Measurements from ENCODE around the gene SLC4A3.
A peak's percentile ranks its signal among the peaks of the same experiment; 100 is the strongest.

The SLC4A3 gene

DNA sequence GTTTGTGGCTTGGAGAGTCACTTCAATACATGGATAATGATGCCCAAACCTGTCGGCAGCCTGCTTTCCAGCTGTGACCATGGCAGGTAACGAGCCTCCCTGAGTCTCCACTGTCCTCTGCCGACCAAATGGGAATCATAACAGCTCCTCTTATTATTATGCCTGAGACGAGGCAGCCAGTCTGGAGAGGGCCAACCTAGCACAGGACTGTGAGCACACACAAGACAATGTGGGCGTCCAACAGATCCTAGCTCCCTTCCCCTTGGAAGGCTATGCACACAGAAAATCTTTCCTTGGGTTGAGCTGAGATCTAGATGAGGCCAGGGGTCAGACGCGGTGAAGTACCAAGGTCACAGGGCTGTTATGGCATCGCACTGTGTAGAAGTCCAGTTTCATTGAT is 890 bp upstream of the SLC4A3 start:
- Histone ChIP-seq H2BK15ac (ENCODE audit: low read depth, poor library complexity, severe bottlenecking) (no peak overlapping the region), H2BK5ac (ENCODE audit: low read depth, low read length, poor library complexity, severe bottlenecking) (no peak overlapping the region), H3K23ac (ENCODE audit: low read length in 2 of 2) (no peak overlapping the region), H3K9ac (ENCODE audit: low read length) (no peak overlapping the region), H4K8ac (ENCODE audit: low read length) (no peak overlapping the region), H3K4me3 (ENCODE audit: insufficient read depth in 1 of 2, low read depth in 1 of 2, low read length in 2 of 2) (no peak overlapping the region), H3K4ac (ENCODE audit: low read depth in 1 of 2, low read length in 2 of 2) (no peak overlapping the region), H3K9me3 (ENCODE audit: control insufficient read depth, low read length) (no peaks in the 10 kb centered on the region), H3K18ac (ENCODE audit: low read depth in 1 of 2, low read length in 2 of 2) (no peak overlapping the region), H2BK12ac (ENCODE audit: low read length in 2 of 2) (no peak overlapping the region), H4K91ac (ENCODE audit: low read length) (no peak overlapping the region), H2AFZ (ENCODE audit: low read depth, low read length) (no peak overlapping the region), H3K79me1 (replicated peaks; ENCODE audit: low read length, poor library complexity, severe bottlenecking) (no peaks in the 10 kb centered on the region), H3K4me1 (ENCODE audit: control insufficient read depth, insufficient read depth, low read depth, low read length) (peaks cover 18% of the 10 kb centered on the region), H3K14ac (ENCODE audit: low read length in 2 of 2) (no peak overlapping the region), H3K4me2 (ENCODE audit: low read length, poor library complexity, severe bottlenecking) (no peak overlapping the region), H3K27me3 (ENCODE audit: control insufficient read depth in 1 of 2, insufficient read depth in 1 of 2, low read length in 2 of 2) (peaks cover 15 to 26% of the 10 kb centered on the region in 2 experiments), H3K27ac (ENCODE audit: low read length, poor library complexity, severe bottlenecking) (no peak overlapping the region), H2BK120ac (ENCODE audit: low read depth, low read length) (no peak overlapping the region), H2AK5ac (ENCODE audit: low read length, severe bottlenecking) (no peak overlapping the region), H3K36me3 (ENCODE audit: control insufficient read depth in 1 of 2, insufficient read depth in 2 of 2, low read depth in 1 of 2, low read length in 2 of 2) (peaks cover 0 to 23% of the 10 kb centered on the region in 2 experiments)
- 81% methylated on average over 8 of the region's 8 CpGs for WGBS
- no peak for DNase-seq

DNA sequence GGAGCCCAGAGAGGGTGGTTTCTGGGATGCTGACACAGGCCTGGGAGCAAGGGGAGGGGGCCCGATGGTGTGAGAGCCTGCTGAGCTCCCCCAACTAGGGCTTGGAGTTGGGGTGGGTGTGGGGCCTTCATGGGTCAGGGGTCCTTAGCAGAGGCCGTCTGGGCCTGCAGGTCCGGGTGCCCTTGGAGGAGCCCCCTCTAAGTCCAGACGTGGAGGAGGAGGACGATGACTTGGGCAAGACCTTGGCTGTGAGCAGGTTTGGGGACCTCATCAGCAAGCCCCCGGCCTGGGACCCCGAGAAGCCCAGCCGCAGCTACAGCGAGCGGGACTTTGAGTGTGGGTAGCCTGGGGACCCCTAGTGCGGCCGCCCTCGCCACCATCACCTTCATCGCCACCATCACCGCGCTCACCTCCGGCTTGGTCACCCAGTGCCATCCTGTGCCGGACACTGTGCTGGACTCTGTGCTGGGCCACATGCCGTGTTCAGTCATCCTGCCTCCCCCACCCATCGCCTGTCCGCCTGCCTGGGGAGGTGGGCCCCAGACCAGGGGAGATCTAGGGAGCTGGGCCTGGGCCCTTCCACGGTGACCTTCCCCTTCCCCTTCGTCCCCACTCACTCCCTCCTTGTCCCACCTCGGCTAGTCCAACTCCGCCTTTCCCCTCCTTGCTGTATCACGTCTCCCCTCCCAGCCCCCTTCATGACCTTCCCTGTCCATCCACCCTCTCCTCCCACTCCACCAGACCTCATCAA is 980 bp downstream of the SLC4A3 start:
- no peak overlapping the region for H2AK5ac ChIP-seq (ENCODE audit: low read length, severe bottlenecking)
- H3K27me3 ChIP-seq (ENCODE audit: control insufficient read depth in 1 of 2, insufficient read depth in 1 of 2, low read length in 2 of 2), result peaks cover 4 to 16% of the 10 kb centered on the region in 2 experiments
- H3K4ac ChIP-seq (ENCODE audit: low read depth in 1 of 2, low read length in 2 of 2), result no peak overlapping the region
- H2AFZ ChIP-seq (ENCODE audit: low read depth, low read length), result no peak overlapping the region
- no peaks in the 10 kb centered on the region for H3K9me3 ChIP-seq (ENCODE audit: control insufficient read depth, low read length)
- no peak for DNase-seq
- no peaks in the 10 kb centered on the region for H3K79me1 ChIP-seq (replicated peaks; ENCODE audit: low read length, poor library complexity, severe bottlenecking)
- H3K36me3 ChIP-seq (ENCODE audit: control insufficient read depth in 1 of 2, insufficient read depth in 2 of 2, low read depth in 1 of 2, low read length in 2 of 2), result peaks cover 15 to 42% of the 10 kb centered on the region in 2 experiments
- WGBS, result 91% methylated on average over 26 of the region's 26 CpGs
- H3K4me1 ChIP-seq (ENCODE audit: control insufficient read depth, insufficient read depth, low read depth, low read length), result peaks cover 18% of the 10 kb centered on the region
- peak overlapping the region in 1 of 2 experiments; percentile 35 for H3K23ac ChIP-seq (ENCODE audit: low read length in 2 of 2)
- no peak overlapping the region for H2BK12ac ChIP-seq (ENCODE audit: low read length in 2 of 2)
- H2BK15ac ChIP-seq (ENCODE audit: low read depth, poor library complexity, severe bottlenecking), result no peak overlapping the region
- H3K9ac ChIP-seq (ENCODE audit: low read length), result peak overlapping the region; percentile 62
- no peak overlapping the region for H2BK120ac ChIP-seq (ENCODE audit: low read depth, low read length)
- H3K4me3 ChIP-seq (ENCODE audit: insufficient read depth in 1 of 2, low read depth in 1 of 2, low read length in 2 of 2), result peak overlapping the region in 1 of 2 experiments; percentile 67
- no peak overlapping the region for H4K91ac ChIP-seq (ENCODE audit: low read length)
- H3K4me2 ChIP-seq (ENCODE audit: low read length, poor library complexity, severe bottlenecking), result peak overlapping the region; percentile 87
- no peak overlapping the region for H3K14ac ChIP-seq (ENCODE audit: low read length in 2 of 2)
- no peak overlapping the region for H3K18ac ChIP-seq (ENCODE audit: low read depth in 1 of 2, low read length in 2 of 2)
- H4K8ac ChIP-seq (ENCODE audit: low read length), result no peak overlapping the region
- no peak overlapping the region for H2BK5ac ChIP-seq (ENCODE audit: low read depth, low read length, poor library complexity, severe bottlenecking)
- H3K27ac ChIP-seq (ENCODE audit: low read length, poor library complexity, severe bottlenecking), result no peak overlapping the region

DNA sequence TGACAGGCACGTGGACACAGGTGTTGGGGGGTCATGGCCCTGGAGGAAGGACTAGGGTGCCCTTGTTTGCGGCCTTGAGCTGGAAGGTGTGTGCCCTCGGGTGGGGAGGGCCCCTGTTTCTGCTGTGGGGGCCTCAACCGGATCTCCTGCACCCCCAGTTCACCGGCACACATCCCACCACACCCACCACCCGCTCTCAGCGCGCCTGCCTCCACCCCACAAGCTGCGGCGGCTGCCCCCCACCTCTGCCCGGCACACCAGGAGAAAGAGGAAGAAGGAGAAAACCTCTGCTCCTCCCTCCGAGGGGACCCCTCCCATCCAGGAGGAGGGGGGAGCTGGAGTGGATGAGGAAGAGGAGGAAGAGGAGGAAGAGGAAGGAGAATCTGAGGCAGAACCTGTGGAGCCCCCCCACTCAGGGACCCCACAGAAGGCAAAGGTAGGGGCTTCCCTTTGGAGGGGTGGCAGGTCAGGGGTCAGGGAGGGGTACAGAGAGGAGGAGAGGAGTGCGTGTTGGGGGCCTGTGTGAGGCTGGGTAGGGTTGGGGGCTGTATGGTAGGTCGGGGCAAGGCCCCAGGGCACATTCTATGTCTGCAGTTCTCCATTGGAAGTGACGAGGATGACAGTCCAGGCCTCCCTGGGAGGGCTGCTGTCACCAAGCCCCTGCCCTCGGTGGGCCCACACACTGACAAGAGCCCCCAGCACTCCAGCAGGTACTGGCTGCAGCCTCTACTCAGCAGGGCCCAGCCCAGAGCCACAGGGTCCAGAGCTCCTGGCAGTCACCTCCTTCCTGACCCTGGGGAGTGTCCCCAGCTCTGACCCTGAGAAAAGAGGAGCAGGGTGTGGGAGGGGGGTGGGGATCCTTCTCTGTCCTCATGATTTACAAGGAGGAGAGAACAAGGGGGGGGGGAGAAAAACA is 1.8 kb downstream of the SLC4A3 start:
- Histone ChIP-seq H3K9ac (ENCODE audit: low read length) (no peak overlapping the region), H3K18ac (ENCODE audit: low read depth in 1 of 2, low read length in 2 of 2) (no peak overlapping the region), H3K27me3 (ENCODE audit: control insufficient read depth in 1 of 2, insufficient read depth in 1 of 2, low read length in 2 of 2) (peaks cover 4 to 12% of the 10 kb centered on the region in 2 experiments), H3K79me1 (replicated peaks; ENCODE audit: low read length, poor library complexity, severe bottlenecking) (no peaks in the 10 kb centered on the region), H2AK5ac (ENCODE audit: low read length, severe bottlenecking) (no peak overlapping the region), H3K4me3 (ENCODE audit: insufficient read depth in 1 of 2, low read depth in 1 of 2, low read length in 2 of 2) (no peak overlapping the region), H3K4ac (ENCODE audit: low read depth in 1 of 2, low read length in 2 of 2) (no peak overlapping the region), H2BK12ac (ENCODE audit: low read length in 2 of 2) (no peak overlapping the region), H3K36me3 (ENCODE audit: control insufficient read depth in 1 of 2, insufficient read depth in 2 of 2, low read depth in 1 of 2, low read length in 2 of 2) (peaks cover 18 to 50% of the 10 kb centered on the region in 2 experiments), H2BK15ac (ENCODE audit: low read depth, poor library complexity, severe bottlenecking) (no peak overlapping the region), H2BK5ac (ENCODE audit: low read depth, low read length, poor library complexity, severe bottlenecking) (no peak overlapping the region), H4K8ac (ENCODE audit: low read length) (no peak overlapping the region), H3K23ac (ENCODE audit: low read length in 2 of 2) (no peak overlapping the region), H3K4me2 (ENCODE audit: low read length, poor library complexity, severe bottlenecking) (no peak overlapping the region), H2BK120ac (ENCODE audit: low read depth, low read length) (no peak overlapping the region), H3K27ac (ENCODE audit: low read length, poor library complexity, severe bottlenecking) (no peak overlapping the region), H3K14ac (ENCODE audit: low read length in 2 of 2) (no peak overlapping the region), H2AFZ (ENCODE audit: low read depth, low read length) (no peak overlapping the region), H3K9me3 (ENCODE audit: control insufficient read depth, low read length) (no peaks in the 10 kb centered on the region), H3K4me1 (ENCODE audit: control insufficient read depth, insufficient read depth, low read depth, low read length) (peaks cover 18% of the 10 kb centered on the region), H4K91ac (ENCODE audit: low read length) (no peak overlapping the region)
- no peak for DNase-seq
- 81% methylated on average over 4 of the region's 16 CpGs for WGBS
